Measurements from ENCODE around the gene LCN10.

Gene LCN10

GRCh38 chr9:136754059-136754572 is 11.4 kb upstream of the LCN10 start:
- DNase-seq: no peak

- DNase-seq: no peak
These were observed 10.8 kb upstream of the LCN10 start for GRCh38 chr9:136753371-136754058.

- DNase-seq: no peak
These were observed 9.1 kb upstream of the LCN10 start for GRCh38 chr9:136751814-136752213.

- DNase-seq: peak; percentile 18
These were observed 8.5 kb upstream of the LCN10 start for GRCh38 chr9:136751244-136751643.

GRCh38 chr9:136750526-136750925 is 7.8 kb upstream of the LCN10 start:
- no peak for DNase-seq

GRCh38 chr9:136748666-136749611 is 6.2 kb upstream of the LCN10 start:
- DNase-seq: peak; percentile 48

- no peak for DNase-seq
These were observed 5.5 kb upstream of the LCN10 start, which contains the start of gene LCN6 for GRCh38 chr9:136748201-136748600. TSS of gene LCN6 (minus strand) at chr9:136748525. CDS start at chr9:136748483, 42 bp downstream.

GRCh38 chr9:136747161-136748060 is 4.7 kb upstream of the LCN10 start:
- no peak for DNase-seq

- no peak for DNase-seq
These were observed 3.9 kb upstream of the LCN10 start for GRCh38 chr9:136746621-136747020.

- no peak for DNase-seq
These were observed 3.4 kb upstream of the LCN10 start for GRCh38 chr9:136746155-136746490.

GRCh38 chr9:136745389-136746154 is 2.8 kb upstream of the LCN10 start:
- DNase-seq: no peak

- no peak for DNase-seq
These were observed 2.0 kb upstream of the LCN10 start for GRCh38 chr9:136744773-136745172.

GRCh38 chr9:136743639-136744211 is 985 bp upstream of the LCN10 start:
- DNase-seq: no peak

- no peak for DNase-seq
These were observed 713 bp downstream of the LCN10 start for GRCh38 chr9:136741883-136742571.

- DNase-seq: no peak
These were observed 1.5 kb downstream of the LCN10 start for GRCh38 chr9:136740971-136741882.

- no peak for DNase-seq
These were observed 2.2 kb downstream of the LCN10 start for GRCh38 chr9:136740491-136740890.

- no peak for DNase-seq
These were observed 2.7 kb downstream of the LCN10 start for GRCh38 chr9:136740069-136740468.

- DNase-seq: no peak
These were observed 3.2 kb downstream of the LCN10 start for GRCh38 chr9:136739509-136739908.

- no peak for DNase-seq
These were observed 3.8 kb downstream of the LCN10 start for GRCh38 chr9:136738960-136739359.
